Smooth muscle cell (in vitro differentiated cells): Measurements from ENCODE around the gene ZNF462. TPM values are rescaled to one million over a fixed set of nuclear protein-coding genes. Genes with fewer than 3 reads are reported as not detected.

Experiments
- DNase-seq: peaks from one replicate; lab custom pipeline; 2025; ENCODE audit not compliant: unreplicated experiment; lab: John Stamatoyannopoulos, UW
- H2AFZ ChIP-seq: fragments of 200-600 bp; sonication (generic); 2 replicates; pipeline ENCODE4 v1.6.0; 2016; ENCODE audit warnings: antibody characterized with exemption, low read depth, mild to moderate bottlenecking
- H3F3A ChIP-seq: fragments of 200-600 bp; sonication (generic); 2 replicates; pipeline ENCODE4 v1.6.0; 2017; ENCODE audit warnings: antibody characterized with exemption, low read depth
- H3K27ac ChIP-seq: fragments of 200-600 bp; sonication (generic); 2 replicates; pipeline ENCODE4 v1.5.1; 2016; ENCODE audit warnings: low read depth, mild to moderate bottlenecking
- H3K27me3 ChIP-seq: fragments of 200-600 bp; sonication (generic); 2 replicates; pipeline ENCODE4 v1.6.1; 2016; ENCODE audit warnings: low read depth, mild to moderate bottlenecking
- H3K36me3 ChIP-seq: fragments of 200-600 bp; sonication (generic); 2 replicates; pipeline ENCODE4 v1.5.1; 2016; ENCODE audit warnings: low read depth
- H3K4me1 ChIP-seq: fragments of 200-600 bp; sonication (generic); 2 replicates; pipeline ENCODE4 v1.5.1; 2016; ENCODE audit warnings: low read depth
- H3K4me2 ChIP-seq: fragments of 200-600 bp; sonication (generic); 2 replicates; pipeline ENCODE4 v1.6.0; 2016; ENCODE audit warnings: mild to moderate bottlenecking
- H3K4me3 ChIP-seq: fragments of 200-600 bp; sonication (generic); 2 replicates; pipeline ENCODE4 v1.5.1; 2016; ENCODE audit warnings: mild to moderate bottlenecking
- H3K79me2 ChIP-seq: fragments of 200-600 bp; sonication (generic); 2 replicates; pipeline ENCODE4 v1.6.0; 2016; ENCODE audit warnings: low read depth, mild to moderate bottlenecking
- H3K9ac ChIP-seq: fragments of 200-600 bp; sonication (generic); 2 replicates; pipeline ENCODE4 v1.6.0; 2016; ENCODE audit warnings: low read depth
- H3K9me3 ChIP-seq: fragments of 200-600 bp; sonication (generic); replicated peaks from 2 replicates; pipeline ENCODE4 v1.5.1; 2016; ENCODE audit warnings: low read depth
- H4K20me1 ChIP-seq: fragments of 200-600 bp; sonication (generic); 2 replicates; pipeline ENCODE4 v1.6.0; 2016; ENCODE audit warnings: low read depth
- WGBS: methylation state at CpG from one replicate; pipeline ENCODE4 v1.1.7; 2016; ENCODE audit warnings: low lambda C conversion rate; 5-methylcytosine and 5-hydroxymethylcytosine counted together
- polyA plus RNA-seq: library from polyadenylated mRNA; unstranded; fragments of >200 nt; fragmentation: Nextera tagmentation; extraction: Ambion mirVana; gene quantifications from 2 replicates; pipeline ENCODE4 v1.2.1, GENCODE V29; 2016
- total RNA-seq: library from RNA; depleted of rRNA; stranded (reverse); fragments of >200 nt; gene quantifications from 2 replicates; pipeline ENCODE4 v1.2.3, GENCODE V29; 2014
- TF ChIP-seq, protein P1 (sequence below): fragments of 200-600 bp; sonication (generic); IDR thresholded peaks from 2 replicates; pipeline ENCODE4 v1.5.1; 2017; ENCODE audit warnings: borderline replicate concordance, mild to moderate bottlenecking, antibody characterized with exemption; ENCODE audit not compliant: insufficient read depth, poor library complexity, severe bottlenecking

Gene ZNF462
- total and polyA plus RNA-seq, 2 experiments from 2014 or later, result 9.1 to 32.2 TPM

DNA sequence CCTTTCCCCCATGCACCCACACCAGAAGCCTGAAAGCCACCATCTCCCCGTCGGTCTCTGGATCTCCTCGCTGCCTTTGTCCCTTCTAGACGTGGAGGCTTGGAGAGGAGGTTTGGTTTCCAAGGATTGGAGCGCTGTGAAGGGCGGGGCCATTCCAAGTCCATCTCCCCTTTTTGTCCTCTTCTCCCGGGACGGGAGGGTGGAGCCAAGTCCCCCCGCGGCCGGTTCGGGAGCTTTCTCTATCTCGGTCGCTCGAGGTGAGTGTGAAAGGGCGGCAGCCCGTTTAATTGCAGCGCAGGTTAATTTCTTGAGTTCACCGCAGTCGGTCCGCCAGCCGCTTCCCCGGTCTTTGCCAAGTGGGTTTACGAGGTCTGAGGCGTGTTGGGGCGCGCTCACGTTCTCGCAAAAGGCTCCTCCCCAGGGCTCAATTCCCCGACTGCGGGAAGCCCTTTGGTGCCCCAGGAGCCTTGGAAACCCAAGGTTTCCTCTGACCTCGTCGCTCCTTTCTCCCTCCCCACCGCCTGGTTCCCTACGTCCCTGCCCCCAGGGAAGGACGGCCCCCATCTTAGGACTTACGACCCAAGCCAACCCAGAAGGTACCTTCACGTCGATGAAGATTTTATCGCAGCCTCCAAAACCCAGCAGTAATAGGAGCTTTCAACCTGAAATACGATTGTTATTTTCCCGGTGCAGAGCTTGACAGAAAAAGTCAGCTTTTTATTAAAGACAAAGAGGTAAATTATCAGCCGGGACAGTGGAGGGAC is 2.8 kb upstream of the ZNF462 start:
- peaks cover 30% of the 10 kb centered on the region for H3K79me2 ChIP-seq
- peak overlapping the region; percentile 93 for H3K4me2 ChIP-seq
- TF ChIP-seq, protein P1, sequence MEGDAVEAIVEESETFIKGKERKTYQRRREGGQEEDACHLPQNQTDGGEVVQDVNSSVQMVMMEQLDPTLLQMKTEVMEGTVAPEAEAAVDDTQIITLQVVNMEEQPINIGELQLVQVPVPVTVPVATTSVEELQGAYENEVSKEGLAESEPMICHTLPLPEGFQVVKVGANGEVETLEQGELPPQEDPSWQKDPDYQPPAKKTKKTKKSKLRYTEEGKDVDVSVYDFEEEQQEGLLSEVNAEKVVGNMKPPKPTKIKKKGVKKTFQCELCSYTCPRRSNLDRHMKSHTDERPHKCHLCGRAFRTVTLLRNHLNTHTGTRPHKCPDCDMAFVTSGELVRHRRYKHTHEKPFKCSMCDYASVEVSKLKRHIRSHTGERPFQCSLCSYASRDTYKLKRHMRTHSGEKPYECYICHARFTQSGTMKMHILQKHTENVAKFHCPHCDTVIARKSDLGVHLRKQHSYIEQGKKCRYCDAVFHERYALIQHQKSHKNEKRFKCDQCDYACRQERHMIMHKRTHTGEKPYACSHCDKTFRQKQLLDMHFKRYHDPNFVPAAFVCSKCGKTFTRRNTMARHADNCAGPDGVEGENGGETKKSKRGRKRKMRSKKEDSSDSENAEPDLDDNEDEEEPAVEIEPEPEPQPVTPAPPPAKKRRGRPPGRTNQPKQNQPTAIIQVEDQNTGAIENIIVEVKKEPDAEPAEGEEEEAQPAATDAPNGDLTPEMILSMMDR, result no peak
- H3K9ac ChIP-seq, result peak overlapping the region; percentile 65
- H2AFZ ChIP-seq, result peak overlapping the region; percentile 96
- peaks cover 11% of the 10 kb centered on the region for H3K4me1 ChIP-seq
- no peaks in the 10 kb centered on the region for H3K27me3 ChIP-seq
- H4K20me1 ChIP-seq, result no peaks in the 10 kb centered on the region
- no peaks in the 10 kb centered on the region for H3F3A ChIP-seq
- H3K9me3 ChIP-seq, result no peaks in the 10 kb centered on the region
- under 1% methylated on average over 33 of the region's 43 CpGs for WGBS
- DNase-seq, result no peak
- H3K4me3 ChIP-seq, result peak overlapping the region; percentile 89
- no peaks in the 10 kb centered on the region for H3K36me3 ChIP-seq
- H3K27ac ChIP-seq, result peak overlapping the region; percentile 61

DNA sequence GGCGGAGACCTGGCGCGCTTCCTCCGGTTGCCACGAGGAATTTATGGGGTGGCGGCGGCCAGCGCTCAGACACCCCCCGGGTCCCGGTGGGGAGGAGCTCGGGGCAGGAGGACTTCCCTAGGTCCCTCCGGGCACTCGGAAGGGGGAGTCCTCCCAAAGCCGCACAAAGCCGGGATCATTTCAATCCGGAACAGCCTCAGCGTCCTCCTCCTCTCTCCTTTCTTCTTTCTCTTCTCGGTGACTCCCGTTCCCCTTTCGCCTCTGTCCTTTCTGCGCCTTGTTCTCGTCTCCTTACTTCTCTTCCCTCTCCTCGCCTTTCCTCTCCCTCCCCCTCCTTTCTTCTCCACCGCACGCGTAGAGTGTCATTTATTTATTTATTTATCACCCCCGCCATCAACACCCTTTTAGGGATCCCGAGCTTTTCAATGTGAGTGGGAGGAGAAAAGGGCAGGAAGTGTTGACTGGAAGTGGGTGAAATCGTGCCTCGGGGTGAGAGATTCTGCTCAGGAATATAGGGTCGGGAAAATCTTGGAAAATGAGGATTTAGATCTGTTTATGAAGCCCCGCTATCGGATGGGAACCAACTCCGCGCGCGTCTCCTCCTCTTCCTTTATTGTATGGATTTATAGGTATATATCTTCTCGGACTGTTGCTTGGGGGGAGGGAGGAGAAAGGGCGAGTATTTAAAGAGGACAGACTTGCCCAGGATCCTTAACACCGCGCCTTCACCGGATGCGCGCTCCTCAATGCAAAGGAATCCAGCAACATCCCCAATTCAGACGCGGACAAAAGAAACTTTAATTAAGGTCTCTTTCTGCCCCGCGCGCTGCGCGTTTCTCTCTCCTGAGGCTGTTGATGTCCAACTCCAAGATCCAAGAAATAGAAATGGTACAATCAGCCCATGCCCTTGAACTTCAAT is 2.0 kb upstream of the ZNF462 start:
- Histone ChIP-seq H2AFZ (peak overlapping the region; percentile 96), H3K79me2 (peaks cover 38% of the 10 kb centered on the region), H3K27me3 (no peaks in the 10 kb centered on the region), H3K9ac (peak overlapping the region; percentile 65), H3K27ac (peak overlapping the region; percentile 61), H4K20me1 (no peaks in the 10 kb centered on the region), H3F3A (no peaks in the 10 kb centered on the region), H3K4me2 (peak overlapping the region; percentile 93), H3K9me3 (no peaks in the 10 kb centered on the region), H3K4me1 (peaks cover 19% of the 10 kb centered on the region), H3K36me3 (no peaks in the 10 kb centered on the region), H3K4me3 (peak overlapping the region; percentile 89)
- WGBS, result under 1% methylated on average over 51 of the region's 51 CpGs
- TF ChIP-seq, protein P1, result no peak
- no peak for DNase-seq

- peak overlapping the region; percentile 87 for H2AFZ ChIP-seq
- peak overlapping the region; percentile 89 for H3K4me3 ChIP-seq
- H3K27me3 ChIP-seq, result no peaks in the 10 kb centered on the region
- peak overlapping the region; percentile 93 for H3K4me2 ChIP-seq
- peaks cover 45% of the 10 kb centered on the region for H3K79me2 ChIP-seq
- no peaks in the 10 kb centered on the region for H4K20me1 ChIP-seq
- peaks cover 26% of the 10 kb centered on the region for H3K4me1 ChIP-seq
- no peaks in the 10 kb centered on the region for H3K36me3 ChIP-seq
- H3K9me3 ChIP-seq, result no peaks in the 10 kb centered on the region
- peak overlapping the region; percentile 65 for H3K9ac ChIP-seq
- H3F3A ChIP-seq, result no peaks in the 10 kb centered on the region
- WGBS, result 1% methylated on average over 15 of the region's 15 CpGs
- TF ChIP-seq, protein P1, result peak; percentile 4
- peak overlapping the region; percentile 61 for H3K27ac ChIP-seq
- DNase-seq, result no peak
Observed at GRCh38 chr9:106861640-106862109, 1.3 kb upstream of the ZNF462 start.
